ENCODE results near the gene CCS.

GRCh38 chr11:66570850-66571180 lies 22.2 kb upstream of the CCS start:
- TF ChIP-seq, protein P1, sequence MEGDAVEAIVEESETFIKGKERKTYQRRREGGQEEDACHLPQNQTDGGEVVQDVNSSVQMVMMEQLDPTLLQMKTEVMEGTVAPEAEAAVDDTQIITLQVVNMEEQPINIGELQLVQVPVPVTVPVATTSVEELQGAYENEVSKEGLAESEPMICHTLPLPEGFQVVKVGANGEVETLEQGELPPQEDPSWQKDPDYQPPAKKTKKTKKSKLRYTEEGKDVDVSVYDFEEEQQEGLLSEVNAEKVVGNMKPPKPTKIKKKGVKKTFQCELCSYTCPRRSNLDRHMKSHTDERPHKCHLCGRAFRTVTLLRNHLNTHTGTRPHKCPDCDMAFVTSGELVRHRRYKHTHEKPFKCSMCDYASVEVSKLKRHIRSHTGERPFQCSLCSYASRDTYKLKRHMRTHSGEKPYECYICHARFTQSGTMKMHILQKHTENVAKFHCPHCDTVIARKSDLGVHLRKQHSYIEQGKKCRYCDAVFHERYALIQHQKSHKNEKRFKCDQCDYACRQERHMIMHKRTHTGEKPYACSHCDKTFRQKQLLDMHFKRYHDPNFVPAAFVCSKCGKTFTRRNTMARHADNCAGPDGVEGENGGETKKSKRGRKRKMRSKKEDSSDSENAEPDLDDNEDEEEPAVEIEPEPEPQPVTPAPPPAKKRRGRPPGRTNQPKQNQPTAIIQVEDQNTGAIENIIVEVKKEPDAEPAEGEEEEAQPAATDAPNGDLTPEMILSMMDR (conservative IDR thresholded peaks at IDR 0.05), result no peak
- TF ChIP-seq EZH2 (IDR thresholded peaks at IDR 0.05; ENCODE audit: low read depth), result no peak
